Measurements from ENCODE around the gene MAML2. TPM values are rescaled to one million over a fixed set of nuclear protein-coding genes. Genes with fewer than 3 reads are reported as not detected.

Gene MAML2
- total RNA-seq, 4 donors from 2014 or later, result 15.9 to 31.9 (median 24.9) TPM

- intact Hi-C loops (cut with DNase I; ENCODE audit: low total_unique reads) (no loop called here), in situ Hi-C loops (cut with MboI; ENCODE audit: low pct_ligation_motif_present in 1 of 4, low pct_unique_long_range_greater_than_20kb in 1 of 4, low sequenced_read_pairs in 3 of 4) (loop anchor here in 3 of 4 donors (25.0 kb wide), 1 partner anchor 99 kb away; the partner anchor contains the start of gene MAML2 (in 3 of the 3))
- Histone ChIP-seq H3K36me3 (no peaks in the 10 kb centered on the region), H3K27me3 (no peaks in the 10 kb centered on the region), H3K9me3 (no peaks in the 10 kb centered on the region), H3K27ac (peak overlapping the region; percentile 59 to 67 (median 60)), H3K4me1 (peaks cover 22 to 64% (median 41%) of the 10 kb centered on the region in 4 donors), H3K4me3 (no peak overlapping the region)
- 62 to 75% methylated on average over 1 of the region's 1 CpG for WGBS, 2 donors (ENCODE audit: low coverage in 1 of 2)
- TF ChIP-seq EP300 (IDR thresholded peaks at IDR 0.05; ENCODE audit: low read depth) (no peak), CTCF (IDR thresholded peaks at IDR 0.05) (no peak), POLR2AphosphoS5 (IDR thresholded peaks at IDR 0.05) (no peak), POLR2A (IDR thresholded peaks at IDR 0.05) (no peak)
- DNase-seq, result no peak
These were observed 105.2 kb downstream of the MAML2 start for GRCh38 chr11:96237766-96238266.

- Histone ChIP-seq H3K27me3 (no peaks in the 10 kb centered on the region), H3K27ac (peak overlapping the region; percentile 55 to 67 (median 57)), H3K4me3 (no peak overlapping the region), H3K4me1 (peaks cover 7 to 43% (median 23%) of the 10 kb centered on the region in 4 donors), H3K36me3 (no peaks in the 10 kb centered on the region), H3K9me3 (no peaks in the 10 kb centered on the region)
- TF ChIP-seq EP300 (IDR thresholded peaks at IDR 0.05; ENCODE audit: low read depth), result no peak
- TF ChIP-seq POLR2AphosphoS5 (IDR thresholded peaks at IDR 0.05), result peak in 1 of 3 donors; percentile 17
- intact Hi-C loops (cut with DNase I; ENCODE audit: low total_unique reads), result no loop called here
- no peak for DNase-seq
- 65% methylated on average over 3 to 4 of the region's 4 CpGs for WGBS, 2 donors (ENCODE audit: low coverage in 1 of 2)
- in situ Hi-C loops (cut with MboI; ENCODE audit: low pct_ligation_motif_present in 1 of 4, low pct_unique_long_range_greater_than_20kb in 1 of 4, low sequenced_read_pairs in 3 of 4), result loop anchor here in 3 of 4 donors (25.0 kb wide), 1 partner anchor 102 kb away; the partner anchor contains the start of gene MAML2 (in 3 of the 3)
These were observed 107.2 kb downstream of the MAML2 start for GRCh38 chr11:96235751-96236150.

- DNase-seq, result no peak
- H3K4me1 ChIP-seq, result peaks cover 7 to 43% (median 23%) of the 10 kb centered on the region in 4 donors
- peak overlapping the region; percentile 55 to 67 (median 57) for H3K27ac ChIP-seq
- H3K9me3 ChIP-seq, result no peaks in the 10 kb centered on the region
- no peak overlapping the region for H3K4me3 ChIP-seq
- no peaks in the 10 kb centered on the region for H3K27me3 ChIP-seq
- H3K36me3 ChIP-seq, result no peaks in the 10 kb centered on the region
- in situ Hi-C loops (cut with MboI; ENCODE audit: low pct_ligation_motif_present in 1 of 4, low pct_unique_long_range_greater_than_20kb in 1 of 4, low sequenced_read_pairs in 3 of 4), result loop anchor here in 3 of 4 donors (25.0 kb wide), 1 partner anchor 102 kb away; the partner anchor contains the start of gene MAML2 (in 3 of the 3)
- TF ChIP-seq POLR2A (IDR thresholded peaks at IDR 0.05), result no peak
- TF ChIP-seq CTCF (IDR thresholded peaks at IDR 0.05), result no peak
- no peak for TF ChIP-seq POLR2AphosphoS5 (IDR thresholded peaks at IDR 0.05)
- TF ChIP-seq EP300 (IDR thresholded peaks at IDR 0.05; ENCODE audit: low read depth), result no peak
- intact Hi-C loops (cut with DNase I; ENCODE audit: low total_unique reads), result no loop called here
- WGBS, 2 donors (ENCODE audit: low coverage in 1 of 2), result 50 to 59% methylated on average over 1 of the region's 1 CpG
These were observed 108.0 kb downstream of the MAML2 start for GRCh38 chr11:96234866-96235441.

DNA sequence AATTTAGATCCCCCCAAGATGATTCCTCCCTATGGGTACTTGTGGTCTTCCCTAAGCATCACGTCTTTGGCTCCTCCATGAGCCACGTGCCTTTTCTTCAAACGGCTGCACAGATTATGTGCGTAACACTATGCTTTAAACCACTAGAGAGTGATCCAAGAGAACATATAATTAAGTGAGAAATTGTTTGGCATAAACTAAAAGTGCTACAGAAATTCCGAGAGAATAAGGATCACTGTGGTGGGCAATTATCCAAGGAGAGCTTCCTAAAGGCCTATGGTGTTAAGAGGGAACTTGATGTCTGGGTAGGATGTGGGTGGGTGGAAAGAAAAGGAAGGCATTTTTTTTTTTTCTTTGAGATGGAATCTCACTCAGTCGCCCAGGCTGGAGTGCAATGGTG lies 110.9 kb downstream of the MAML2 start:
- no peak overlapping the region for H3K4me3 ChIP-seq
- no peak overlapping the region for H3K27ac ChIP-seq
- no peak for DNase-seq
- no peaks in the 10 kb centered on the region for H3K9me3 ChIP-seq
- in situ Hi-C loops (cut with MboI; ENCODE audit: low pct_ligation_motif_present in 1 of 4, low pct_unique_long_range_greater_than_20kb in 1 of 4, low sequenced_read_pairs in 3 of 4) (loop anchor here in 3 of 4 donors (25.0 kb wide), 1 partner anchor 105 kb away; the partner anchor contains the start of gene MAML2 (in 3 of the 3)), intact Hi-C loops (cut with DNase I; ENCODE audit: low total_unique reads) (no loop called here)
- 83 to 88% methylated on average over 6 of the region's 6 CpGs for WGBS, 2 donors (ENCODE audit: low coverage in 1 of 2)
- H3K36me3 ChIP-seq, result no peaks in the 10 kb centered on the region
- TF ChIP-seq POLR2AphosphoS5 (IDR thresholded peaks at IDR 0.05) (no peak), CTCF (IDR thresholded peaks at IDR 0.05) (no peak), POLR2A (IDR thresholded peaks at IDR 0.05) (no peak), EP300 (IDR thresholded peaks at IDR 0.05; ENCODE audit: low read depth) (no peak)
- H3K4me1 ChIP-seq, result peaks cover 6 to 42% (median 15%) of the 10 kb centered on the region in 4 donors
- no peaks in the 10 kb centered on the region for H3K27me3 ChIP-seq
